Measurements from ENCODE around the gene BUB1.
"Not testable (repeated sequence)": the region's sequence is repeated elsewhere in the genome, so short reads cannot be mapped to it uniquely, and the experiment has no call there.

BUB1 gene

DNA sequence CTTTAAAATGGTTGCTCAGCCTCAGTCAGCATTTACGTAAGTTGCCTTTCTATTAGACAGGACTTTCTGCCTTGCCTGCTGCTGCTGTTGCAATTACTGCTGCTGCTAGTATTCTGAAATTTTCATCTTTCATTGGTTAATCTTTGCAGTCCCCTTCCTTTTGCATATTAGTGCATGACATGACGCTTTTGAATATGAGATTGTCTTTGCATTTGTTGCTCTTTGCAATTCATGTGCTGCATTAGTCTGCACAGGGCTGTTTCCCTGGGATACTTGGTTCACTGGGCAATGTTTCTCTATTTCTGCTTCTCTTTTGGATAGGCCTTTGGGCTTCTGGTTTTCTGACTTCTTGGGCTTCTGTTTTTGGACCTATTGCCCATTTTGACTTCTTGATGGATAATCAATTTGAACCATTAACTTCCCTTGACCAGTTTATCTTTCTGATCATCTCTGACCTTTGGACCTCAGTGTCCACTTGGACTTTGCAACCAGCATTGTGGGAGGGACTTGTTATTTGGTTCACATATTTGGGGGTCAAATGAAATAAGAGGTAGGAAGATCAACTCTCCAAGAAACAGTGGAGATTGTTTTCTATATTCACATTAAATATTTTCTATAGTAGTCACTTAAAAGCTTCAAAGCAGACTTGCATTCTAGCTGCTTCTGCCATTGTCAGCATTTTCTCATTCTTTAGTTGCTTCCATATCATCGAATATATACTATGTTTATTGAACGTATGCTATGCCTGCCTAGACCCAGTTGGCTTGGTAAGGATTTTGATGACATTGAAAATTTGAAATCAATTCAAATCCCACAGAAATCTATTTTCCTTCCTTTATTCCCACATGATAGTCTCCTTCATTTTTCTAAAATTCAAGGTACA lies 12.5 kb upstream of the BUB1 start:
- no peak for DNase-seq

DNA sequence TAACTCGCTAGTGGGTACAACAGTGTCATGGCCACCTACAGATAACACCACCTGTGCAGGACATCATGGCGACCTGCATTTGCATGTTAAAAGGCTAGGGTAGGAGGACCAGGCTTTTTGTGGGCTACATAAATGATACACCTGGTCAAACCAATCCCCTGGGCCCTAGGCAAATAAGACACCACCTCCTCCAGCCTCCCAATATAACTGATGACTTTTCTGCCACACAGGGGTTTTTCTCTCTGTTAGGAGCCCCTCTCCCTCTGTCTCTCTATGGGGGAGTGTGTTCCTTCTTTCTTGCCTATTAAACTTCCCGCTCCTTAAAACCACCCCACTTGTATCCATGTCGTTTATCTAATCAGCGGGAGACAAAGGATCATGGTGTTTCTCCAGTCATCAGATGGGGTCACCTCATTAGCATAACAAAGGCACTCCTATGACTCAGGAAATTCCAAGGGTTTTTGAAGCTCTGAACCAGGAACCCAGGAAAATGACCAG lies 10.8 kb upstream of the BUB1 start:
- no peak for DNase-seq

DNA sequence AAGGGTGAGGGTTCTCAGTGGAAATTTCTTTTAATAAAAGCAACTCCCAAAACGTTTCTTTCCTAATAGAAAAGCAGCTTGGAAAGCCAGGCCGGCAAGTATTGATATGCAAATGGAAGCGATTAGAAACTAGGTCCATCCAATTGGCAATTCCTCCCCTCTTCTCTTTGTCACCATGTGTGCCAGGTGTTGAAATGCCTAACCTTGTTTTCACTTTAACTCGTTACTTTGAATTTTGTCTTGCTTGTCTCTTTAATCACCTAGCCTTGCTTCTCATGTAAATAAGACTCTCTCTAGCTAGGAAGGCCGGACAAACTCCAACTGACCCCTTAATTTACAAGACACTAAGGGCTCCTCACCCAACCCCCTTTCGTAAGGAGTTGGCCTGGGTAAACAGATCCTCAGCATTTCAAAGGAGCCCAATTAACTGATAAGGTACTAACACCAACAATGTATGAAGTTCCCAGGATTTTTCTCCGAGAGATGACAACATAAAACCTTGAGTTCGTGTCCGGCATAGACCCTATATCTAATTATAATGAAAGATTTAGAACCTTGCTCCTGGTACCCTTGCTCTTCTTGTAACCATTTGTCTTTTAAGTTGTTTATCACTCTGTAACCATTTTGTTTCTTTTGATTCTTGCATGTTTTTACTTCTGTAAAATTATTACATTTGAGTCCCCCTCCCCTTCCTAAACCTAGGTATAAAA lies 10.1 kb upstream of the BUB1 start:
- DNase-seq: not testable (repeated sequence)

DNA sequence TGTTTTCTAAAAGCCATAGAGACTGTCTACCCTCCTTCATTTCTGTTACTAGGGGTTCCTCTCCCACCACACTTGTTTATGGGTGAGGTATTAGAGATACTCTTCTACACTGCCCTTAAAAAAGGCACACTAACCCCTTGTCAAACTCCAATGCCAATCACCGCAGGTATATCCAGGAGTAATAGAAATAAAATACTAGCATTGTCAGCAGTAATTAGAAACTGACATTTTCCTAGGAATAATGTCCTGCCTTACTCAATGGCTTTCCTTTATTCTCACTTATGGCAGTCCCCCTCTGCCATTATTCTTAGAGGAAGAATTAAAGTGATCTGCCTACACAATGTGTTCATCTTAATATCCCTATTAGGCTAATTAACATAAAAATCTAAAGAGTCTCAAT lies 5.0 kb upstream of the BUB1 start:
- DNase-seq: no peak

DNA sequence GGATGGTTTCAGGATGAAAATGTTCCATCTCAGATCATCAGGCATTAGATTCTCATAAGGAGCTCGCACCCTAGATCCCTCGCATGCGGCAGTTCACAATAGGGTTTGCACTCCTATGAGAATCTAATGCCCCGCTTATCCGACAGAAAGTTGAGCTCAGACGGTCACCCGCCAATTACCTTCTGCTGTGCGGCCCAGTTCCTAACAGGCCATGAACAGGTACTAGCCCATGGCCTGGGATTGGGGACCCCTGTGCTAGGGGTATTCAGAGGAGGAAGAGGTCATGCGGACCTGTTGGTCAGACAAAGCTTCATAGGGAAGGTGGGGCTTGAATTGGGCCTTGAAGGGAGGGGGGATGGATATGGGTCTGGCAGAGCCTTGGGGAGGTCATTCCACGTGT lies 4.4 kb upstream of the BUB1 start:
- DNase-seq: no peak

DNA sequence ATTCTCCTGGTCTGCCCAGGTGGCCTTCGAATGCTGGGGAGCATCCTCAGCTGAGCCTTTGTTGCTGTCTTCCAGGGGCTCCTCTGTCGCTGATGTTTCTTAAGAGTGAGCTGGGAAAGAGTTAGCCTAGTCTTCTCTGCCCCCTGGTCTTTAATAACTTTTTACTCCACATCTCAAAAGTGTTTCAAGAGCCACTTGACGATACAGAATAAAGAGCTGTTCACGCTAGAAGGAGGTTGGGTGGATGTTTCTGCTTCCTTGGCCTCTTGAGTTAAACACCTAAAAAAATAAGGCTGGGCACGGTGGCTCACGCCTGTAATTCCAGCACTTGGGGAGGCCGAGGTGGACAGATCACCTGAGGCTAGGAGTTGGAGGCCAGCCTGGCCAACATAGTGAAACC lies 2.8 kb upstream of the BUB1 start:
- DNase-seq: no peak

DNA sequence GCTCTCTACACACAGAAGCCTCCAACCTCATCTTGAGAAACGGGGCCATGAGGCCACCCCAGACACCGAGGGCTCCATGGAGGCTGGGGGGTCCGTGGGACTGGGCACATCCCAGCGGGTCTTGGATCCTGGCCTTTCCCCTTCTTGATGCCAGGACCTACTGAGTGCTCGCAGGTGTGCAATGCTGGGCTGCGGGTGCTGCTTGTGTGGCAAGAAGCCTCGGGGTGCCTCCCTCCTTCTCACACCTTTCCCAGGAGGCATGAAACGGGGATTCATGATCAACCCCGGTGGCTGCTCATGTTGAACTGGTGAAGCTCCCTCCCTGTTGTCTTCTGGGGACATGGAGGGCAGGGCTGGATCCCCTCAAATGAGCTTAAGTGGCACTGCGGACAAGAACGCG lies 2.0 kb upstream of the BUB1 start:
- DNase-seq: no peak

DNA sequence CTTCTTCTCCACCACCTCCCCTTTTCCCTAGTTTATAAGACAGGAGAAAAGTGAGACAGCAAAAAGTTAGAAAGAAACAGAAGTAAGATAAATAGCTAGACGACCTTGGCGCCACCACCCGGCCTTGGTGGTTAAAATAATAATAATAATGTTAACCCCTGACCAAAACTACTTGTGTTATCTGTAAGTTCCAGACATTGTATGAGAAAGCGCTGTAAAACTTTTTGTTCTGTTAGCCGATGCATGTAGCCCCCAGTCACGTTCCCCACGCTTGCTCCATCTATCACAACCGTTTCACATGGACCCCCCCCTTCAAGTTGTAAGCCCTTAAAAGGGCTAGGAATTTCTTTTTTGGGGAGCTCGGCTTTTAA lies 1.5 kb upstream of the BUB1 start:
- no peak for DNase-seq

DNA sequence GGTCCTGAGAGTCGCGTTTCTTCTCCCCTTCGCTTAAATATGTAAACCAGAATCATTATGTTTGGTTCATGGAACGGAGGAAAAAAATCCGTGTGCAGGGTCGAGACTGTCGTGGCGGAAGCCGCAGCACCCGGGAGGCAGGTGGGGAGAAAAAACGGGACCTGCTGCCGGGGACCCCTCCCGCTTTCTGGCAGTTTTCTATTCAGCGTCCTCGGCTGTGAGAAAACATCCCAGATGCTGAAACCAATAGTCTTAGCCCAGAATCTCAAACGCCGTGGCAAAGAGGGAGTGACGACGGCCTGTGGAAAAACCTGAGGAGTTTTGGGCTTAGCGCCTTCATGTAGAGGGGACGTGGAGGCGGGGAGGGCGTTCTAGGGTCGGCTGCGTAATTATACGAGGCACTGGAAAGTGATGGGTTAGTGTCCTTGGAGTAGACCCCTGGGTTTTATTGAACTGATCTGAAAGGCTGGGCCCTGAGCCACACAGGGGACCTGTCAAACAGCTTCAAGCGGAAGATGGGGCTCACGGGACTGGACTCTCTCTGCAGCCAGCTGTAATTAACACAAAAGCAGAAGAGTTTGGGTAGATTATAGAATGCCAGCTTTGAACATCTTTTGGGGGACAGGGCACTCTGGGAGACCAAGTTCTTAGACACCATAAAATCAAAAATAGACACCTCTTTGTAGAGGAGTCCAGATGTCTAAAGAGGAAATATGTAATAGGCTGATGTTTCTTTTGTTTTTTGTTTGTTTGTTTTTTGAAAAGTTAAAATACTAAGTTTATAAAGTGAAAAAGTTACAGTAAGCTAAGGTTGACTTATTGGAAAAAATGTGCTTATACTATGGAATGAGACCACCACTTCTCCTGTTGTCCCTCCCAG lies 834 bp upstream of the BUB1 start:
- DNase-seq: peak; percentile 26

DNA sequence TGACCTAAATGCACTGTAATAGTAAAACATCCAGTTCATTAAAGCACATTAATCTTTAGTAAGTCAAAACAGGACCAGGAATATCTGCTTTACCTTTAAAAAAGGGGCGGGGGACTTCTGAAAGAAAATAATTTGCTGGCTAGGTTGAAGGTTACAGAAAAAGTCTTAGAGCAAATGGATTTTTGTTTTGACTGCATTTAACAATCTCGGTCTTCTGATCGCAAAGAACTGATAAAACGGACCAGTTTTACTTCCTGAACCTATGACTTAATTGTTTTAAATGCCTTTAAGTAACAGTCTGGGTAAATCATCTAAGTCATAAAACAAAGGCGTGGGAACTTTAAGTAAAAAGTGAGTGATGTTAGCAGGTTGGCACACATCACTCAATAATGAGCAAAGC lies 783 bp downstream of the BUB1 start:
- no peak for DNase-seq

DNA sequence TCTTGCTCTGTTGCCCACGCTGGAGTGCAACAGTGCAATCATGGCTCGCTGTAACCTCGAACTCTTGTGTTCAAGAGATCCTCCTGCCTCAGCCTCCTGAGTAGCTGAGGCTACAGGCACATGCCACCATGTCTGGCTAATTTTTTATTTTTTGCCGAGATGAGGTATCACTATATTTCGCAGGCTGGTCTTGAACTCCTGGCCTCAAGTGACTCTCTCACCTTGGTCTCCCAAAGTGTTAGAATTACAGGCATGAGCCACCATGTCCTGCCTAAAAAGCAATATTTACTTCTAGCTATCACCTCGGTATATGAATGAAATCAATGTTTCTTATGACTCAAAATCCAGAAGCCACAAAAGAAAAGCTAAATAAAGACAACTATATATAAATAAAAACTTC lies 2.2 kb downstream of the BUB1 start:
- no peak for DNase-seq

DNA sequence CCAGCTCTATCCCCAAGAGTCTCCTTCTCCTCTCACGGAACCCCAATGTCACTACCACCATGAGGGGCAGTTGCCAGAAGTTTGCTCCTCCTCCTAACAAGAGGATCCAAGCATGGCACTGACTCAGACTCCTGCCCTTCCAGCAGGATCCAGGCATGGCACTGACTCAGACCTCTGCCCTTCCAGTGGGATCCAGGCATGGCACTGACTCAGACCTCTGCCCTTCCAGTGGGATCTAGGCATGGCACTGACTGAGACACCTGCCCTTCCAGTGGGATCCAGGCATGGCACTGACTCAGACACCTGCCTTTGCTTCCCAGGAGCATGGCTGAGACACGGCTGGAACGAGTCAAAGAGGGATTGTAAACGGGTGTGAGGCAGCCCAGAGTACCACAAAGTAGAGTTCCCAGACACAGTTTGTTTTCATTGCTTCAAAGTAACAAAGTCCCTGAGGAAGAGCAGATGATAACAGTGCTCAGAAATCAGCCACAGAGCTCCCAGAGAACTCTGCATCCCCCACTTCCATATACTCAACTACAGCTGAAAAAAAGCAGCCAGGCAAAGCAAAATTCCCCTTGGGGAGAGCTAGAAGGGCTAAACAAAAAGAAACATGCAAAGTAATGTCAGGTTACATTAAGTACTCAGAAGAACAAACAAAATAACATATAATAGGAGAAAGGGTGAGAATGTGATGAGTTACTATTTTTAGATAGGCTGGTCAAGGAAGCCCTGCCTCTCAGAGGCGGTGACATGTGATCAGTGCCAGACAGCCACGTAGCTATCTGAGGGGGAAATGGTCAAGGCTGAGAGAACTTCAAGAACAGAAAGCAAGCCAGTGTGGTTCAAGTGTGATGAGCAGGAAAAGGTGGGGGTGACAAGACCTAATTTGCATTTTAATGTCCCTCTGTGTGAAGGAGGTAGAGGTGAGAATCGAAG lies 3.0 kb downstream of the BUB1 start:
- no peak for DNase-seq

DNA sequence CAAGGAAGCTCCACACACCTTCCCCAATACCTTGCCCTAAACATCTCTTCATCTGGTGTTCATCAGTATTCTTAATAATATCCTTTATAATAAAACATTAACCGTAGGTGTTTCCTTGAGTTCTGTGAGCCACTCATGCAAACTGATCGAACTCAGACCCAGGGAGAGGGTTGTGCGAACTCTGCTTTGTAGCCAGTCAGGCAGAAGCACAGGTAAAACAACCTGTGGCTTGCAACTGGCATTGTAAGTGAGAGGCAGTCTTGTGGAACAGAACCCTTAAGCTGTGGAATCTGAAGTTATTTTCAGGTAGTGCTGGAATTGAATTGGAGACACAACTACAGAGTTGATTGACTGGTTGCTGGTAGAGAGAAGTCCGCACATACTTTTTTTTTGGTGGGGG lies 4.7 kb downstream of the BUB1 start:
- DNase-seq: no peak

DNA sequence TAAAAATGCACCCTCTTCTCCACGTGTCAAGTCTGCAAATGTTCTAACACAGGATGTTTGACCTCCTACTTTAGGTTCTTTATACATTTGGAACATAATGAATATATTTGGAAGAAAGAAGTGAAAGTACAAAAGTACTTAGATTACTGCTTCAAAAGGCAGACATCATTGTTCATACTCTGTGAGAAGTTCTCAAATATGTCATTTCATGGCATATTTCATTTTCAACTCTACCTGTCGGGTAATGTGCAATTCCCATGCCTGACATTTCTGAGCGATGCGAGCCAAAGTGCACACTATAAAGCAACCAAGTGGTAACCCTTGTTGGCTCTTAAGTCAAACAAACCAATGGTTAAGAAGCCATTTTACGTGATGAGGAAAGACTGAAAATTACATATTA lies 7.0 kb downstream of the BUB1 start:
- DNase-seq: no peak

DNA sequence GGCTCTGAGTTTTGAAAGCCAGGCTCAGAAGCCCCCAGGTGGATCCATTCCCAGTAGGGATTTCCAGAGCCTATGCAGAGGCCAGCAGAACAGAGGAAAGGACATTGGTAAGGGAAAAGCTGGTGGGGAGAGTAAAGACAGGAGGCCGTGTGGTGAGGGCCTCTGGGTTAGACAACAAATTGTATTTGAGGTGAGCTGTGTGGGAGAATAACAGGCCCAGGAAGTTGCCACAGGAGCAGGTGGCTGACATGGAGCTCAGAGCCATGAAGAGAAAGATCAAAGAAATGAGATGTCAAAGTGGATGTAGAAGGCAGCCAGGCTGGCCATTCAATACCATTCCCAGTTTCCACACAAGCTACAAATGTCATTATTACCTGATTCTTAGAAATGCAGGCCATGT lies 8.8 kb downstream of the BUB1 start:
- DNase-seq: no peak

DNA sequence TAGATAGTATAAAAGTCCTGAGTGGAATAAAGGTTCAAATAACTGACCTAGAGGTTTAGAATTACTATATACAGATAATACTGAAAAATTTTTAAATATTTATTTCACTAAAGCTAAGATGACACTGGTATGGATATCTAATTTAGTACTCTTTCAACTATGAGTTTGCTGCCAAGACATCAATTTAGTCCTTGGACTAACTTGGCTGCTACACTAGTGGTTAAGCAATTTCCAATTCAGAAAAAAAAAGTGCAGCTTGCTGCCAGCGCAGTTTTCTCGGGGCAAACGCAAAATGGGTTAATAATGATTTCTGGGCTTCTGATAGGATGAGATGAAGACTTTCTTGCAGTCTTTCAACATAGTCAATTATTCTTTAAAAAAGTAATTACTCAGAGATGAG lies 10.8 kb downstream of the BUB1 start:
- no peak for DNase-seq

DNA sequence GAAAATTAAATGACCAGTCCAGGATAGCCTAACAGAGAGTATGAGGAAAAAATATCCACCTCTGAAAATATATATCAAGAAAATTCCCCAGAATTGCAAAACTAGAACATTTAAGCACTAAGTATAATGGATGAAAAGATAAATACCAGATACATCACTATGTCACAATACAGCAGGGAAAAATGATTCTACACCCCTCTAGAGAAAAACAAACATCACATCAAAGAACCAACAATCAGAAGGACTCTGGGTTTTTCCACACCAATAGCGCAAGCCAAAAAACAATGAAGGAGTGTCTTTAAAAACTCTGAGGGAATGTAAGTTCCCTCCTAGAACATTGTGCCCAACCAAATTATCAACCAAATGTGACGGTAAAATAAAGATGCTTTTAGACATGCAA lies 13.7 kb downstream of the BUB1 start:
- DNase-seq: no peak

DNA sequence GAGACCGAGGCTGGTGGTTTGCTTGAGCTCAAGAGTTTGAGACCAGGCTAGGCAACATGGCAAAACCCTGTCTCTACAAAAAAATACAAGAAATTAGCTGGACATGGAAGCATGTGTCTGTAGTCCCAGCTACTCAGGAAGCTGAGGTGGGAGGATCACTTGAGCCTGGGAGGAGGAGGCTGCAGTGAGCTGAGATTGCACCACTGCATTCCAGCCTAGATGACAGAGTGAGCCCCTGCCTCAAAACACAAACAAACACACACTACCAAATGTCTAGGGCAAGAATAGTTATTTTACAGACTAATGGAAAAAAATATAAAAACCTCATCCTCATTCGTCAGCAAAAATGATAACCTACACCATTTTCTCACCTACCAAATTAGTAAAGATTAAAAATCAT lies 15.3 kb downstream of the BUB1 start:
- no peak for DNase-seq

DNA sequence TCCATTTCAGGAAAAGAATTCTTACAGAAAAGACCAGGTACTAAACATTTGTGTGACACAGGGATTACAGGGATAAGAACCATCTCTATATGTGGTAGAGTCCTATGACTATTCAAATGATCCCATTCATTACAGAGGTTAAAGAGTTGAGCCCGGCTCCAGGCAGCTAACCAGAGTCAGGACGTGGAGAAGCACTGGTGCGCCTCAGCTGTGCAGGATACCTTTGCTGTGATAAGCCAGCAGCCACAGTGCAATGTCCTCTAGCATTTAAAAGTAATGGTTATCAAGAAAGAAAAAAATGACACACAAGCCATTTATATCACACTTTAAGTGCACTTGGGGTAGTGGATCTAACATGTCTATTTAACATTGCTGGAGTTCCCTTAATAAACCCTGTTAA lies 17.3 kb downstream of the BUB1 start:
- DNase-seq: no peak

DNA sequence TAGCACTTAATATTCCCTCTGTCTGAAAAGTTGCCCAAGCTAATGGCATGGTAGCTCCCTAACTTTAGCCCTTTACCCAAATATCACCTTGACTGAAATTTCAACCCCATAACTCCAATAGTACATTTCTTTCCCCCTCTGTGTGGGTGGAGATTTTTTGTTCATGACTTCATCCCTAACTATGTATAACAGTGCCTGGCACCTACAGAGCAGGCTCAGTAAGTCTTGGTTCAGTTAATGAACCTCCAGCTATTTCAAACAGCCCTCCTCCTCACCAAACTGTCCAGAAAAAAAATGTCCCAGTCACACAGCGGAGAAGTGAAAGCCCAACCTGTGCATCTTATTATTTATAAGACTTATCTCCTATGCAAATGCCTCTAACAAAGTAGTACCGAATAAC lies 18.6 kb downstream of the BUB1 start:
- no peak for DNase-seq

DNA sequence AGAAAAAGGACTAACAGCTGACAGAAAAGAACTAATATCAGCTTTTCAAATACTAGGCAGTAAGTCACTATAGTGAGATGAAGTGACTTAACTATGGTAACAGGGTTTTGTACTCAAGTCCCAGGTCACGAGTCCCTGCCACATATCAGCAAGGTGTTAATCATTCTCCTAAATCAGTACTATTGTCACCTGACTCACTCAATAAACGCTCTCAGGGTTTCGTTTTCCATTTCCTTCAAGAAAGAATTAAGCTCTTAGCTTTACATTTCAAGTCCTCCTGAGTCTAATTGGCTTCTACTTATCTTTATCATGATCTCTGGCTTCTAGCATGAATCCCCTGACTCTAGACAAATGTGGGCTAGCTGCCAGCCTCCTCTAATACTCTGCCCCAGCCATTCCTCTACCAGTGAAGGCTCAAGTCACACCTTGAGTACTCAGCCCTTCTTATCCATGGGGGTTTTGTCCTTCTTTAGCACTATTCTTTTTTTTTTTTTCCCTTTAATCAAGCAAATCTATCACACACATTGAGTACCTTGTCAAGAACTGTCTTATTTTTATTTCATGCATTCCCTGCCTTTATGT lies 20.0 kb downstream of the BUB1 start:
- DNase-seq: no peak

DNA sequence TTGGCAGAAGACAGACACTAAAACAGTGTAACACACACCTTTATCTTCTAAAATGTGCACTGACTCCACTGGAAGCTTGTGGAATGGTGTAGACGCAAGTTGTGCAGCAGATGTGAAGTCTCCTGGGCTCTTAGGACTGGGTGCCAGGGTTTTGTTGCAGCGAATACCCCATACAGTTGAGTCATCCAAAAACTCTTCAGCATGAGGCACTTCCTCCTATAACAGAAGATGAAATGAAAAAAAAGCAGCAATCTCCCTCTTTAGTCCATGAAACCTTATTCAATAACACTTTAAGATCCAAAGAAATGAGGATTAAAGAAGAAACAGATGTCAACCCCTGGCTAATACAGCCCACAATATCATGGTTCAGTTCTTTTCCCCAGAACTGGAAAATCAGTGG lies 22.2 kb downstream of the BUB1 start:
- no peak for DNase-seq
